ENCODE measurements around the gene MZT2B. TPM values are rescaled to one million over a fixed set of nuclear protein-coding genes. Genes with fewer than 3 reads are reported as not detected.
"Not testable (repeated sequence)": the region's sequence is repeated elsewhere in the genome, so short reads cannot be mapped to it uniquely, and the experiment has no call there.

MZT2B gene
- total and polyA plus RNA-seq, 2 of the 4 experiments (the other 2 are of a cell fraction) = 24.9 to 115 TPM

DNA sequence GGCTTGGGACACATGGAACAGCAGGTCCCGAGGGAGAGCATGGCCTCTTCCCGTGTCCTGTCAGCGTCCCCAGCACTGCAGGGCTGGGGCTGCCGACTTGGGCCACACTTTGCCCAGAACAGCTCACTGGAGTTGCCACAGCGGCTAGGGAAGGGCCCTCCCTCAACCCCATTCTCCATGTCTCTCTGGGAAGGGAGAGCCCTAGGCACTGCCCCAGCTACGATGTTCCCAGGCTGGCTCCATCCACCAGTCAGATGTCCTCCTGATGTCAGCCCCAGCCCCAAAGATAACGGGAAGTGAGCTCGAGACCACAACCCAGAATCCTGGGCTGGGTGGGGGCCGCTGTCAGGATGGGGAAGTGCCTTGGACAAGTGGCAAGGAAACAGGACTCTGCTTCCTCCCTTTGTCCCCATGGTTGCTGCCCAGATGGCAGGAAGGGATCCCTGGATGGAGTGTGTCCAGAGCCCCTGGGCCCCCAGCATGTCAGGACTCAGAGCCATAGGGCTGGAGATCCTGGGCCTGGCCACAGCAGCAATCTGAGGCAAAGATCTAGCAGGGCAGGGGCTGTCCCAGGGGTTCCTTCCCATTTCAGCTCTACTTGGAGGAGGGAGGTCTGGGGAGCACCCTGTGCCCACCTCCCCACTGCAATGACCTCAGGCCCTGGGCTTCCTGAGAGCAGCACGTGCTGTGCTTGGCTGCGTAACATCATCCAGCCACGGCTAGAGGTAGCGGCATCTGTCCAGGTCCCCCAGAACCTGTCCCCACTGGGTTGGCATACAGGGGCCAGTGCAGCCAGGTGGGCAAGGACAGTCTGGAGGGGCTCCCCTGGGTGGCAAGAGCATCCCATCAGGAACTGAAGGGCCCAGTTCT, 39.4 kb upstream of the MZT2B start:
- H4K91ac ChIP-seq (ENCODE audit: insufficient read depth, low read depth, low read length); H3K4me1 ChIP-seq (ENCODE audit: control insufficient read depth, insufficient read depth, low read length); H3K27me3 ChIP-seq (ENCODE audit: control insufficient read depth, insufficient read depth, low read length); H2BK20ac ChIP-seq (ENCODE audit: low read depth, low read length); H3K9me3 ChIP-seq (ENCODE audit: control insufficient read depth, insufficient read depth, low read length); H3K9ac ChIP-seq (ENCODE audit: low read depth, low read length); H3K79me1 ChIP-seq (ENCODE audit: low read depth in 1 of 2, low read length in 2 of 2); H3K9me1 ChIP-seq (ENCODE audit: insufficient read depth, low read length); H3K18ac ChIP-seq (ENCODE audit: low read depth, low read length); H3K36me3 ChIP-seq (ENCODE audit: control insufficient read depth, insufficient read depth, low read length); BruUV-seq (replicated peaks); H2BK120ac ChIP-seq (ENCODE audit: low read depth, low read length); H3K4ac ChIP-seq (ENCODE audit: low read depth, low read length); H2BK15ac ChIP-seq (ENCODE audit: low read depth, low read length); H2BK5ac ChIP-seq (ENCODE audit: low read depth, low read length, poor library complexity, severe bottlenecking); H3K27ac ChIP-seq (ENCODE audit: insufficient read depth, low read length); ATAC-seq (ENCODE audit: low read depth); H2AK9ac ChIP-seq (replicated peaks; ENCODE audit: low read depth, low read length, poor library complexity); H3K14ac ChIP-seq (replicated peaks; ENCODE audit: low read depth, low read length); CTCF ChIA-PET; H4K5ac ChIP-seq (ENCODE audit: low read depth, low read length); H3K56ac ChIP-seq (ENCODE audit: extremely low read depth, insufficient read depth, low read length); DNase-seq; H2AFZ ChIP-seq (replicated peaks; ENCODE audit: low read length, poor library complexity); H3K23ac ChIP-seq (ENCODE audit: low read depth, low read length); H2AK5ac ChIP-seq (ENCODE audit: low read depth, low read length); POLR2A ChIA-PET (ENCODE audit: unreplicated experiment); intact Hi-C loops (cut with micrococcal nuclease); H4K8ac ChIP-seq (ENCODE audit: low read depth in 2 of 2, low read length in 2 of 2); H3K4me2 ChIP-seq (ENCODE audit: low read depth, low read length); dilution Hi-C loops (cut with HindIII; ENCODE audit: low sequenced_read_pairs, unreplicated experiment); H3K4me3 ChIP-seq (ENCODE audit: insufficient read depth, low read depth, low read length); in situ Hi-C loops (cut with MboI; ENCODE audit: low sequenced_read_pairs); H4K20me1 ChIP-seq (ENCODE audit: insufficient read depth, low read length): not testable (repeated sequence)
- WGBS, 2 experiments (ENCODE audit: extremely low coverage in 2 of 2, insufficient read length in 1 of 2) = 97% methylated on average over 5 of the region's 13 CpGs; no CpG with 5 or more reads in 1 of the 2 experiments

GRCh38 chr2:130143266-130144039, 38.6 kb upstream of the MZT2B start:
- H3K56ac ChIP-seq (ENCODE audit: extremely low read depth, insufficient read depth, low read length); H3K4ac ChIP-seq (ENCODE audit: low read depth, low read length); H2BK20ac ChIP-seq (ENCODE audit: low read depth, low read length); H2BK15ac ChIP-seq (ENCODE audit: low read depth, low read length); POLR2A ChIA-PET (ENCODE audit: unreplicated experiment); H3K14ac ChIP-seq (replicated peaks; ENCODE audit: low read depth, low read length); in situ Hi-C loops (cut with MboI; ENCODE audit: low sequenced_read_pairs); H3K9me3 ChIP-seq (ENCODE audit: control insufficient read depth, insufficient read depth, low read length); H3K9ac ChIP-seq (ENCODE audit: low read depth, low read length); H4K5ac ChIP-seq (ENCODE audit: low read depth, low read length); H4K91ac ChIP-seq (ENCODE audit: insufficient read depth, low read depth, low read length); H3K23ac ChIP-seq (ENCODE audit: low read depth, low read length); H3K79me1 ChIP-seq (ENCODE audit: low read depth in 1 of 2, low read length in 2 of 2); H3K18ac ChIP-seq (ENCODE audit: low read depth, low read length); CTCF ChIA-PET; ATAC-seq (ENCODE audit: low read depth); BruUV-seq (replicated peaks); H3K9me1 ChIP-seq (ENCODE audit: insufficient read depth, low read length); H3K27me3 ChIP-seq (ENCODE audit: control insufficient read depth, insufficient read depth, low read length); H4K8ac ChIP-seq (ENCODE audit: low read depth in 2 of 2, low read length in 2 of 2); H3K36me3 ChIP-seq (ENCODE audit: control insufficient read depth, insufficient read depth, low read length); intact Hi-C loops (cut with micrococcal nuclease); H2AK9ac ChIP-seq (replicated peaks; ENCODE audit: low read depth, low read length, poor library complexity); H2AK5ac ChIP-seq (ENCODE audit: low read depth, low read length); H3K27ac ChIP-seq (ENCODE audit: insufficient read depth, low read length); H3K4me1 ChIP-seq (ENCODE audit: control insufficient read depth, insufficient read depth, low read length); H2AFZ ChIP-seq (replicated peaks; ENCODE audit: low read length, poor library complexity); H3K4me2 ChIP-seq (ENCODE audit: low read depth, low read length); H3K4me3 ChIP-seq (ENCODE audit: insufficient read depth, low read depth, low read length); H4K20me1 ChIP-seq (ENCODE audit: insufficient read depth, low read length); H2BK5ac ChIP-seq (ENCODE audit: low read depth, low read length, poor library complexity, severe bottlenecking); H2BK120ac ChIP-seq (ENCODE audit: low read depth, low read length); dilution Hi-C loops (cut with HindIII; ENCODE audit: low sequenced_read_pairs, unreplicated experiment); DNase-seq: not testable (repeated sequence)
- WGBS, 2 experiments (ENCODE audit: extremely low coverage in 2 of 2, insufficient read length in 1 of 2) = 89% methylated on average over 3 of the region's 28 CpGs; no CpG with 5 or more reads in 1 of the 2 experiments

All from IMR-90 (cell line).